IMR-90 (cell line): ENCODE data around the gene FLT1. TPM values are rescaled to one million over a fixed set of nuclear protein-coding genes. Genes with fewer than 3 reads are reported as not detected.
A peak's percentile ranks its signal among the peaks of the same experiment; 100 is the strongest.

Experiments
- ATAC-seq: fragments of 200-7000 bp; cut with Tn5 transposase; 2 replicates; pipeline ENCODE4 v1.9.1; 2020; ENCODE audit warnings: low read depth, mild to moderate bottlenecking, moderate library complexity
- BruUV-seq: library from RNA; stranded (reverse); fragments of 400-500 nt; replicated peaks from 2 replicates; lab custom pipeline; 2021; lab: Mats Ljungman, UMichigan
- CTCF ChIA-PET: fragments of 300-600 bp; formaldehyde crosslinking; extraction: SDS; loops from one replicate; lab custom pipeline; 2021; ENCODE audit warnings: antibody characterized with exemption; lab: Yijun Ruan, JAX
- POLR2A ChIA-PET: fragments of 300-600 bp; sonication (Branson Sonifier 250); formaldehyde crosslinking; loops from one replicate; lab custom pipeline; 2022; ENCODE audit warnings: antibody characterized with exemption; ENCODE audit not compliant: unreplicated experiment; lab: Charles Lee
- DNase-seq: peaks from one replicate; pipeline ENCODE4 v3.0.0; 2013
- H2AFZ ChIP-seq: replicated peaks from 2 replicates; pipeline ENCODE3; 2013; ENCODE audit warnings: low read length, mild to moderate bottlenecking; ENCODE audit not compliant: poor library complexity
- H2AK5ac ChIP-seq: 2 replicates; pipeline ENCODE4 v1.6.1; 2013; ENCODE audit warnings: low read depth, low read length, inconsistent platforms
- H2AK9ac ChIP-seq: replicated peaks from 2 replicates; pipeline ENCODE3; 2013; ENCODE audit warnings: mild to moderate bottlenecking, low read depth, low read length, moderate library complexity; ENCODE audit not compliant: poor library complexity
- H2BK120ac ChIP-seq: 2 replicates; pipeline ENCODE4 v1.6.1; 2013; ENCODE audit warnings: low read depth, low read length, inconsistent platforms
- H2BK15ac ChIP-seq: 3 replicates; pipeline ENCODE4 v1.6.1; 2013; ENCODE audit warnings: low read depth, low read length, inconsistent platforms
- H2BK20ac ChIP-seq: 2 replicates; pipeline ENCODE4 v1.6.1; 2013; ENCODE audit warnings: low read depth, mild to moderate bottlenecking, inconsistent platforms, low read length, moderate library complexity
- H2BK5ac ChIP-seq: 2 replicates; pipeline ENCODE4 v1.6.1; 2013; ENCODE audit warnings: mild to moderate bottlenecking, low read depth, low read length, inconsistent platforms; ENCODE audit not compliant: poor library complexity, severe bottlenecking
- H3K14ac ChIP-seq: replicated peaks from 2 replicates; pipeline ENCODE4 v1.6.1; 2013; ENCODE audit warnings: low read depth, low read length, inconsistent platforms
- H3K18ac ChIP-seq: 2 replicates; pipeline ENCODE4 v1.6.1; 2013; ENCODE audit warnings: low read depth, low read length, control low read depth
- H3K23ac ChIP-seq: 2 replicates; pipeline ENCODE4 v1.6.1; 2013; ENCODE audit warnings: low read depth, low read length, inconsistent platforms
- H3K27ac ChIP-seq: 2 replicates; pipeline ENCODE4 v1.5.1; 2013; ENCODE audit warnings: mild to moderate bottlenecking, control low read depth, low read length; ENCODE audit not compliant: insufficient read depth
- H3K27me3 ChIP-seq: 2 replicates; pipeline ENCODE4 v1.6.1; 2013; ENCODE audit warnings: low read length; ENCODE audit not compliant: control insufficient read depth, insufficient read depth
- H3K36me3 ChIP-seq: 2 replicates; pipeline ENCODE4 v1.6.1; 2013; ENCODE audit warnings: low read length, mixed read lengths; ENCODE audit not compliant: control insufficient read depth, insufficient read depth
- H3K4ac ChIP-seq: 2 replicates; pipeline ENCODE4 v1.6.1; 2013; ENCODE audit warnings: low read depth, low read length, inconsistent platforms
- H3K4me1 ChIP-seq: 2 replicates; pipeline ENCODE4 v1.6.1; 2013; ENCODE audit warnings: low read length, mixed read lengths; ENCODE audit not compliant: control insufficient read depth, insufficient read depth
- H3K4me2 ChIP-seq: 2 replicates; pipeline ENCODE4 v1.6.1; 2013; ENCODE audit warnings: low read depth, mild to moderate bottlenecking, control low read depth, low read length, moderate library complexity
- H3K4me3 ChIP-seq: 2 replicates; pipeline ENCODE4 v1.5.1; 2013; ENCODE audit warnings: low read depth, mild to moderate bottlenecking, control low read depth, low read length, moderate library complexity; ENCODE audit not compliant: insufficient read depth
- H3K56ac ChIP-seq: 2 replicates; pipeline ENCODE4 v1.6.1; 2013; ENCODE audit warnings: low read length, inconsistent platforms; ENCODE audit not compliant: insufficient read depth; ENCODE audit errors: extremely low read depth
- H3K79me1 ChIP-seq, 2 experiments: 2 replicates each; pipeline ENCODE4 v1.6.1; 2013; ENCODE audit warnings: low read length in 2 of 2, inconsistent platforms in 1 of 2, low read depth in 1 of 2
- H3K9ac ChIP-seq: 2 replicates; pipeline ENCODE4 v1.6.1; 2013; ENCODE audit warnings: low read depth, low read length, control low read depth
- H3K9me1 ChIP-seq: 2 replicates; pipeline ENCODE4 v1.6.1; 2013; ENCODE audit warnings: low read length, inconsistent platforms; ENCODE audit not compliant: insufficient read depth
- H3K9me3 ChIP-seq: 2 replicates; pipeline ENCODE4 v1.6.1; 2013; ENCODE audit warnings: low read length; ENCODE audit not compliant: control insufficient read depth, insufficient read depth
- H4K20me1 ChIP-seq: 2 replicates; pipeline ENCODE4 v1.6.1; 2013; ENCODE audit warnings: low read length, inconsistent platforms; ENCODE audit not compliant: insufficient read depth
- H4K5ac ChIP-seq: 2 replicates; pipeline ENCODE4 v1.6.1; 2013; ENCODE audit warnings: mild to moderate bottlenecking, low read depth, low read length, control low read depth
- H4K8ac ChIP-seq, 2 experiments: 2 replicates each; pipeline ENCODE4 v1.6.1; 2013; ENCODE audit warnings: low read depth in 2 of 2, low read length in 2 of 2, control low read depth in 1 of 2, inconsistent platforms in 1 of 2
- H4K91ac ChIP-seq: 2 replicates; pipeline ENCODE4 v1.6.1; 2013; ENCODE audit warnings: low read depth, low read length, inconsistent platforms; ENCODE audit not compliant: insufficient read depth
- BHLHE40 ChIP-seq: fragments of 150-350 bp; IDR thresholded peaks from 2 replicates; pipeline ENCODE4 v1.6.1; 2016; ENCODE audit warnings: mild to moderate bottlenecking, low read depth, low read length
- CEBPB ChIP-seq: IDR thresholded peaks from 2 replicates; pipeline ENCODE4 v1.6.1; 2012; ENCODE audit warnings: low read depth, low read length, improper control_type of control experiment
- CHD1 ChIP-seq: IDR thresholded peaks from 2 replicates; pipeline ENCODE4 v1.6.1; 2012; ENCODE audit warnings: low read depth, low read length, improper control_type of control experiment
- MAFK ChIP-seq: IDR thresholded peaks from 2 replicates; pipeline ENCODE4 v1.6.1; 2012; ENCODE audit warnings: low read depth, low read length, improper control_type of control experiment
- MAZ ChIP-seq: IDR thresholded peaks from 2 replicates; pipeline ENCODE4 v1.6.1; 2012; ENCODE audit warnings: low read depth, mild to moderate bottlenecking, low read length, improper control_type of control experiment, moderate library complexity, borderline replicate concordance
- NFE2L2 ChIP-seq: fragments of 150-350 bp; IDR thresholded peaks from 2 replicates; pipeline ENCODE4 v1.6.1; 2016; ENCODE audit warnings: low read depth, mild to moderate bottlenecking, low read length
- SMC3 ChIP-seq: fragments of 150-350 bp; IDR thresholded peaks from 2 replicates; pipeline ENCODE4 v1.6.1; 2016; ENCODE audit warnings: low read depth, mild to moderate bottlenecking, antibody characterized with exemption, low read length, moderate library complexity
- WGBS, 2 experiments: methylation state at CpG; one replicate each; pipeline versions ENCODE4 v1.1.5 to v1.1.7; 2013; ENCODE audit warnings: missing lambda C conversion rate in 2 of 2; ENCODE audit not compliant: insufficient read length in 1 of 2; ENCODE audit errors: extremely low coverage in 2 of 2; 5-methylcytosine and 5-hydroxymethylcytosine counted together
- dilution Hi-C: fragments of 300-500 bp; cut with HindIII; formaldehyde crosslinking; loops from one replicate; pipeline ENCODE4 v1.14.3; 2018; ENCODE audit warnings: low sequenced_read_pairs; ENCODE audit not compliant: unreplicated experiment
- in situ Hi-C: fragments of 300-500 bp; cut with MboI; formaldehyde crosslinking; loops from 3 replicates; pipeline ENCODE4 v1.14.3; 2019; ENCODE audit warnings: low sequenced_read_pairs, inconsistent platforms, mixed read lengths
- intact Hi-C: fragments of 100-400 bp; cut with micrococcal nuclease; formaldehyde crosslinking; loops from 2 replicates; pipeline ENCODE4 v1.10.0; 2022
- polyA plus RNA-seq, 3 experiments: library from polyadenylated mRNA; depleted of rRNA; stranded (reverse); fragments of >200 nt; gene quantifications; 2 replicates each; pipeline ENCODE4 v1.2.3, GENCODE V29; 2012; ENCODE audit warnings: low replicate concordance in 1 of 3
- total RNA-seq: library from RNA; depleted of rRNA; stranded (reverse); fragments of >200 nt; gene quantifications from 2 replicates; pipeline ENCODE4 v1.2.3, GENCODE V29; 2012

The FLT1 gene
- total and polyA plus RNA-seq, 2 of the 4 experiments (the other 2 are of a cell fraction) = 4.5 to 10.4 TPM

DNA sequence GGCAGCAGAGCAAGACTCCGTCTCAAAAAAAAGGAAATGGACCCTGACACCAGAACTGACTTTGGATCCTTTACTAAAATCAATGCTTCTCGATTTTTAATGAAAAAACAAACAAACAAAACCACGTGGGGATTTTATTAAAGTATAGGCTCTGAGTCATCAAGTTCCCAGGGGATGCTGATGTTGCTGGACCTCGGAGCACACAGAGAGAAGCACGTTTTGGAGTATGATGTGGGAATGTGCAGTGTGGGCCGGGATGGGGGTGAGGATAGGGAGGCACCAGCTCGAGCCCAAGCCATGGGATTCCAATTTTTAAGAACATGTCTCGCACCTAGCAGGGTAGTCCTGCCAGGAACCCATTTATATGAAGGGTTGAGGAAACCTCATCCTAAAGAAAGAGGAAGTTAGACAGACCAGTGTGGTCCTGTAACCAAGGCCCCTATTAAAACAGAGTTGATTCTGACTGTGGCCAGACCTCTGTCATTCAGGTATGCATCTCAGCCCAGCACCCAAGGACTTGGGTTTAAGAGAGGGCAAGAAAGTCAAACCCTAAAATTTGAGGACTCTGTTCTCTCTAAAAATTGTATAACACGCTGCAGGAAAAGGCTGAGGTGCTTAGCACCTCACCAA lies 6.4 kb downstream of the FLT1 start:
- Histone ChIP-seq H3K36me3 (no peaks in the 10 kb centered on the region), H3K18ac (no peak overlapping the region), H3K23ac (no peak overlapping the region), H4K8ac (no peak overlapping the region), H2BK5ac (no peak overlapping the region), H4K91ac (no peak overlapping the region), H3K9me1 (peaks cover 5% of the 10 kb centered on the region), H3K56ac (no peak overlapping the region), H2AFZ (no peak overlapping the region), H3K4ac (no peak overlapping the region), H2BK20ac (no peak overlapping the region), H3K4me1 (peaks cover 5% of the 10 kb centered on the region), H3K27ac (no peak overlapping the region), H4K5ac (no peak overlapping the region), H2BK120ac (no peak overlapping the region), H3K4me3 (no peak overlapping the region), H3K4me2 (no peak overlapping the region), H2BK15ac (no peak overlapping the region; the same call in 2 of the 3 replicates), H3K27me3 (peaks cover 3% of the 10 kb centered on the region; the same call in 1 of the 2 replicates), H2AK9ac (no peak overlapping the region), H2AK5ac (peak overlapping the region; percentile 5; the same call in 1 of the 2 replicates), H3K79me1 (peaks cover 20 to 62% of the 10 kb centered on the region in 2 experiments; a peak in 2 of 4 replicates), H3K14ac (no peak overlapping the region), H4K20me1 (peaks cover 8% of the 10 kb centered on the region; the same call in 1 of the 2 replicates), H3K9ac (no peak overlapping the region), H3K9me3 (no peaks in the 10 kb centered on the region)
- intact Hi-C loops (no loop called here), in situ Hi-C loops (no loop called here), dilution Hi-C loops (no loop called here)
- 70% methylated on average over 2 of the region's 9 CpGs; no CpG with 5 or more reads in 1 of the 2 experiments for WGBS, 2 experiments
- ATAC-seq (no peak), DNase-seq (no peak)
- BruUV-seq = no TSS peak
- CTCF ChIA-PET = no interaction called here
- POLR2A ChIA-PET = no interaction called here
- no peak for TF ChIP-seq CEBPB
- TF ChIP-seq MAFK = no peak
- TF ChIP-seq NFE2L2 = no peak
- TF ChIP-seq SMC3 = no peak
- TF ChIP-seq MAZ = no peak
- no peak for TF ChIP-seq CHD1
- no peak for TF ChIP-seq BHLHE40
